Stimulated activated naive CD8-positive, alpha-beta T cell treated with anti-CD3 and anti-CD28 coated beads, Interleukin-15, amount 100 ng/mL, for 72 hours (primary cell): Measurements from ENCODE around the gene MRFAP1.

Source experiments
- ATAC-seq: fragments of 150-1000 bp; cut with Tn5 transposase; 2 replicates; pipeline ENCODE4 v1.10.0; 2021; ENCODE audit warnings: mild to moderate bottlenecking, moderate library complexity
- DNase-seq, 2 donors: peaks; one replicate each; pipeline ENCODE4 v3.0.0; 2021 to 2022
- H3K27ac Mint-ChIP-seq, 2 donors: one replicate each; pipeline ENCODE4 v1.8.0; 2022; ENCODE audit warnings: mild to moderate bottlenecking in 2 of 2, mixed read lengths in 2 of 2, moderate library complexity in 2 of 2
- H3K27me3 Mint-ChIP-seq: one replicate; pipeline ENCODE4 v1.8.0; 2022; ENCODE audit warnings: mixed read lengths
- H3K4me1 Mint-ChIP-seq: one replicate; pipeline ENCODE4 v1.8.0; 2022; ENCODE audit warnings: mild to moderate bottlenecking, mixed read lengths
- H3K4me3 Mint-ChIP-seq, 2 donors: one replicate each; pipeline ENCODE4 v1.8.0; 2022; ENCODE audit warnings: mild to moderate bottlenecking in 2 of 2, mixed read lengths in 2 of 2, moderate library complexity in 1 of 2
- H3K9me3 Mint-ChIP-seq, 2 donors: one replicate each; pipeline ENCODE4 v1.8.0; 2022; ENCODE audit warnings: mixed read lengths in 2 of 2

The MRFAP1 gene

DNA sequence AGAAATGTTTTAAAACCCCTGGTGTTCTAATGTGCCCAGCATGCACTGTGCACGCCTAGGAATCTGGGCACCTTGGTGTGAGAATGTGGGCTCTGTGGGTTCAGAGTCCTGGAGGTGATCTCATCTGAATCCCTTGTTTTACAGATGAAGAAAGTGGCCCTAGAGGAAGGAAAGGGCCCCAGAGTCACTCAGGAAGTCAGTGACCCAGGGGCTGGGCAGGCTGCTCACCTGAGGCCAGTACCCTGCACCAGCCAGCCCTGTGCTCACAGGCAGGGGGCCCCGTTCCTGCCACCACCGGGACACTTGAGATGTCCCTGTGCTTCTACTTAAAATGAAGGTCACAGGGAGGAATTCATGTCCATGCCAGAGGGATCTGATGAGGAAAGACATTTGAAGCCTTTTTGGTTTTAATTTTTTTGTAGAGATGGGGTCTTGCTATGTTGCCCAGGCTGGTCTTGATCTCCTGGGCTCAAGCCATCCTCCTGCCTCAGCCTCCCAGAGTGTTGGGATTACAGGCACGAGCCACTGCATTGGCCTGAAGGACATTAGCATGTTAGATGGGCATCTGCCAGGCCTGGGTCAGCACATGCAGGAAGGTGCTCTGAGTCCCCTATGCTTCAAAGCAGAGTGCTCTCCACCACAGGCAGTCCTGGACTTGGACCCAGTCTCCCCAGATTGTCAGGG, 45.8 kb downstream of the MRFAP1 start:
- no peak overlapping the region for H3K4me3 Mint-ChIP-seq
- peaks cover 65% of the 10 kb centered on the region for H3K4me1 Mint-ChIP-seq
- DNase-seq (no peak), ATAC-seq (no peak)
- H3K27me3 Mint-ChIP-seq, result no peaks in the 10 kb centered on the region
- no peaks in the 10 kb centered on the region for H3K9me3 Mint-ChIP-seq
- H3K27ac Mint-ChIP-seq, result peak overlapping the region in 1 of 2 donors; percentile 75

DNA sequence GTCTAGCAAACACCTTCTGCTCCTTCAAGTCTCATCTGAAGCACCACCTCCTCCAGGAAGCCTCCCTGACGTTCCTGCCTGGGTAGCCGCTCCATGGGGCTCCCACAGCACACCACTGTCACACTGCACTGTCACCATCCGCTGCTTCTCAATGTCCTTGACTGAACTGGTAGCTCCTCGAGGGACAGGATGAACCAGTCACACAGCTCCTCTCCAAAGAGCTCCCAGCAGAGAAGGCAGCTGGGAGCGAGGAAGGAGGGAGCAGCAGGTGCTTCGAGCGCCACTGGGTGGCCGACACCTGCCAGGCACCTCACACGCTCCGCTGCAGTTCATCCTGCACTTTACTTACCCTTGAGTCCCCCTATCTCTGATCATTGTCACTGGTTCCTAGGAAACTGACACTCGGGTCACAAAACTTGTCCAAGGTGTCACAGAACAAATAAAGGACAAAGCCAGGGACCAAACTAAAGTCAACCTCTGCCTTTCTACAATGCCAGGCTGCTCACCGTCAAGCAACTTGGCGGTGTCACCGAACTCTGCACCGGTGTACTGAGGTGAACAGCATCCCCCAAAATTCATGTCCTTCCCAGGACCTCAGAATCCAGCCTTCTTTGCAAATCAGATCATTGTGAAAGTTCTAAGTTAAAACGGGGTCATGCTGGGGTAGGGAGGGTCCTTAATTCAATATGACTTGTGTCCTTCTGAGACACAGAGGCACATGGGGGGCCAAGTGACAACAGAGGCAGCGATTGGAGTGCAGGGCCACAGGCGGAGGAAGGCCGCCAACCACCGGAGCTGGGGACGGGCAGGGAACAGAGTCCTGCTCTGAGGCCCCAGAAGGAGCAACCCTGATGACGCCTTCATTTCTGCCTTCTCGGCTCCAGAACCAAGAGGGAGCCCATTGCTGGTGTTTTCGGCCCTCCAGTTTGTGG, 47.7 kb downstream of the MRFAP1 start:
- H3K27me3 Mint-ChIP-seq, result no peaks in the 10 kb centered on the region
- peak overlapping the region; percentile 78 to 91 for H3K4me3 Mint-ChIP-seq
- H3K4me1 Mint-ChIP-seq, result peaks cover 70% of the 10 kb centered on the region
- DNase-seq (no peak), ATAC-seq (no peak)
- H3K9me3 Mint-ChIP-seq, result no peaks in the 10 kb centered on the region
- H3K27ac Mint-ChIP-seq, result no peak overlapping the region

DNA sequence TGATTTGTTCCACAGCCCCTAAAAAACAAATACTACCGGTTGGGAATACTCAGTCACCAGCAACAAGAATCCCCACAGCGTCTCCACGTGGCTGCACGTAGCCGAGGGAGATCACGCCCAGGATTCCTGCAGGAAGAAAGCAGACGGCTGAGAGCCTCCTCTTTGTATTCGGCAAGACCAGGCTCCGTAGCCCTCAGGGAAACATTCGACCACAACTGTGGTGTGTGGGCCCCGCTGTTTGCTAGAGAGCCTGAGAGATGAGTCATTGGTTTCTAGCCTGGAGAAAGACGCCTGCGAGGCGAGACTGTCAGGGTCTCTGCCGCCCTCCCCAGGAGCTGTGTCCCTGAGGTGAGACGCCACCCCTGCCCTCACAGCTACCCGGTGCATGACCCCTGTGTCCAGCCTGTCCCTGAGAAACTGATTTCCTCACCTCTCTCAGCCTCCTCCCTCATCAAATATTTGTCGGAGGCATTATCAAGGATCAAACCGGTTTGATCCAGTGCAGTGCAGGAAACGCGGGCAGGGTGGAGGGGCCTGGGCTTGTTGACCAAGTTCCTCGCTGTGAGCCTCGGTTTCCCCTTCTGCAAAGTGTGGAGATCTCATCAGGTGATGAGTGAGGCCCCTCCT, 48.5 kb downstream of the MRFAP1 start:
- peaks cover 78% of the 10 kb centered on the region for H3K4me1 Mint-ChIP-seq
- DNase-seq, result peak; percentile 75 to 85
- H3K27ac Mint-ChIP-seq, result peak overlapping the region; percentile 93 to 97
- peak overlapping the region; percentile 78 to 91 for H3K4me3 Mint-ChIP-seq
- no peaks in the 10 kb centered on the region for H3K9me3 Mint-ChIP-seq
- no peaks in the 10 kb centered on the region for H3K27me3 Mint-ChIP-seq
- peak; percentile 93 for ATAC-seq

DNA sequence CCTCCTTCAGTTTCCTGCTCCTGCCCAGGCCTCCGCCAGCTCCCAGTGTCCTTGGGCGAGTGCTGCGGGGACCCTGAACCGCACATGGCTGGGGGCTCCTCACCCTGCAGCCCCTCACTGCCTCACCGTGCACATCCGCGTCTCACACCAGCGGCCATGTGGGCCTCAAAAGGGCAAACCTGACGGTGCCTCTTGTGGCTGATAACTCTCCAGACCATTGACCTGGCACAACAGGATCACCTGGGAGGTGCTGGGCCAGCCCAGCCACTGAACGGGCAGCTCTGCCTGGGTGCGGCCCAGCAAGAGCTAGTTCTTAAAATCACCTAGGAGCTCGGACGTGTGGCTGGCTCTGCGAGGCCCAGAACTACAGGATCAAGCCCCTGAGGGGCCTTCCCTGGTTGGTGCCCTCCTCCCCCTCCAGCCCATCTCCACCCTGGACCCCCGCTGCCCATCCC, 49.0 kb downstream of the MRFAP1 start:
- Mint-ChIP-seq H3K4me3 (peak overlapping the region; percentile 78 to 91), H3K27ac (peak overlapping the region; percentile 93 to 97), H3K4me1 (peaks cover 83% of the 10 kb centered on the region), H3K9me3 (no peaks in the 10 kb centered on the region), H3K27me3 (no peaks in the 10 kb centered on the region)
- ATAC-seq, result peak; percentile 16
- DNase-seq, result no peak
